ENCODE measurements around the gene KRTAP5-7. TPM values are rescaled to one million over a fixed set of nuclear protein-coding genes. Genes with fewer than 3 reads are reported as not detected.
"Not testable (repeated sequence)": the region's sequence is repeated elsewhere in the genome, so short reads cannot be mapped to it uniquely, and the experiment has no call there.

The KRTAP5-7 gene
- total and polyA plus RNA-seq, 5 donors from 2014 or later, result not detected

- Histone ChIP-seq H3K27me3 (ENCODE audit: control insufficient read depth, insufficient read depth, low read length) (no peaks in the 10 kb centered on the region), H3K4me1 (ENCODE audit: control insufficient read depth, insufficient read depth, low read length, poor library complexity, severe bottlenecking) (no peaks in the 10 kb centered on the region), H3K9me3 (ENCODE audit: control insufficient read depth in 2 of 2, low read length in 2 of 2) (peaks cover 0 to 7% of the 10 kb centered on the region in 2 experiments), H3K36me3 (ENCODE audit: control insufficient read depth, insufficient read depth, low read length) (no peaks in the 10 kb centered on the region), H3K4me3 (ENCODE audit: low read depth, low read length) (no peak overlapping the region), H3K27ac (ENCODE audit: insufficient read depth, low read length, poor library complexity, severe bottlenecking) (no peak overlapping the region)
- Mint-ChIP-seq H3K36me3 (peaks cover 3% of the 10 kb centered on the region), H3K27ac (no peak overlapping the region), H3K4me1 (no peaks in the 10 kb centered on the region), H3K9me3 (peaks cover 0 to 6% (median 0%) of the 10 kb centered on the region in 7 donors), H3K27me3 (peaks cover 10% of the 10 kb centered on the region), H3K4me3 (no peak overlapping the region)
- DNase-seq (no peak), ATAC-seq (ENCODE audit: low read depth in 2 of 2) (no peak)
These were observed 11.9 kb downstream of the KRTAP5-7 start for GRCh38 chr11:71539017-71539416.

- H3K27ac Mint-ChIP-seq; ATAC-seq (ENCODE audit: low read depth in 2 of 2); H3K4me1 ChIP-seq (ENCODE audit: control insufficient read depth, insufficient read depth, low read length, poor library complexity, severe bottlenecking); H3K9me3 Mint-ChIP-seq; H3K4me1 Mint-ChIP-seq; H3K4me3 Mint-ChIP-seq; DNase-seq; H3K27me3 ChIP-seq (ENCODE audit: control insufficient read depth, insufficient read depth, low read length); H3K9me3 ChIP-seq (ENCODE audit: control insufficient read depth in 2 of 2, low read length in 2 of 2); H3K36me3 Mint-ChIP-seq; H3K36me3 ChIP-seq (ENCODE audit: control insufficient read depth, insufficient read depth, low read length); H3K4me3 ChIP-seq (ENCODE audit: low read depth, low read length); H3K27ac ChIP-seq (ENCODE audit: insufficient read depth, low read length, poor library complexity, severe bottlenecking): not testable (repeated sequence)
- peaks cover 15% of the 10 kb centered on the region for H3K27me3 Mint-ChIP-seq
These were observed 12.9 kb downstream of the KRTAP5-7 start for GRCh38 chr11:71539971-71540370.

GRCh38 chr11:71540521-71541304, 13.6 kb downstream of the KRTAP5-7 start:
- H3K4me1 ChIP-seq (ENCODE audit: control insufficient read depth, insufficient read depth, low read length, poor library complexity, severe bottlenecking); H3K27me3 ChIP-seq (ENCODE audit: control insufficient read depth, insufficient read depth, low read length); DNase-seq; H3K27ac ChIP-seq (ENCODE audit: insufficient read depth, low read length, poor library complexity, severe bottlenecking); H3K4me3 Mint-ChIP-seq; H3K4me3 ChIP-seq (ENCODE audit: low read depth, low read length); H3K4me1 Mint-ChIP-seq; H3K9me3 Mint-ChIP-seq; H3K27ac Mint-ChIP-seq; H3K9me3 ChIP-seq (ENCODE audit: control insufficient read depth in 2 of 2, low read length in 2 of 2); ATAC-seq (ENCODE audit: low read depth in 2 of 2); H3K36me3 Mint-ChIP-seq; H3K36me3 ChIP-seq (ENCODE audit: control insufficient read depth, insufficient read depth, low read length): not testable (repeated sequence)
- H3K27me3 Mint-ChIP-seq, result peaks cover 15% of the 10 kb centered on the region

GRCh38 chr11:71542382-71542781, 15.3 kb downstream of the KRTAP5-7 start:
- Histone ChIP-seq H3K4me3 (ENCODE audit: low read depth, low read length) (no peak overlapping the region), H3K27ac (ENCODE audit: insufficient read depth, low read length, poor library complexity, severe bottlenecking) (no peak overlapping the region), H3K36me3 (ENCODE audit: control insufficient read depth, insufficient read depth, low read length) (no peaks in the 10 kb centered on the region), H3K4me1 (ENCODE audit: control insufficient read depth, insufficient read depth, low read length, poor library complexity, severe bottlenecking) (no peaks in the 10 kb centered on the region), H3K27me3 (ENCODE audit: control insufficient read depth, insufficient read depth, low read length) (no peaks in the 10 kb centered on the region), H3K9me3 (ENCODE audit: control insufficient read depth in 2 of 2, low read length in 2 of 2) (peaks cover 0 to 7% of the 10 kb centered on the region in 2 experiments)
- H3K36me3 Mint-ChIP-seq, result peaks cover 3% of the 10 kb centered on the region
- DNase-seq (no peak), ATAC-seq (ENCODE audit: low read depth in 2 of 2) (no peak)
- H3K27me3 Mint-ChIP-seq, result peaks cover 15% of the 10 kb centered on the region
- no peaks in the 10 kb centered on the region for H3K4me1 Mint-ChIP-seq
- peaks cover 0 to 7% (median 2%) of the 10 kb centered on the region in 7 donors for H3K9me3 Mint-ChIP-seq
- no peak overlapping the region for H3K27ac Mint-ChIP-seq
- H3K4me3 Mint-ChIP-seq, result no peak overlapping the region

DNA sequence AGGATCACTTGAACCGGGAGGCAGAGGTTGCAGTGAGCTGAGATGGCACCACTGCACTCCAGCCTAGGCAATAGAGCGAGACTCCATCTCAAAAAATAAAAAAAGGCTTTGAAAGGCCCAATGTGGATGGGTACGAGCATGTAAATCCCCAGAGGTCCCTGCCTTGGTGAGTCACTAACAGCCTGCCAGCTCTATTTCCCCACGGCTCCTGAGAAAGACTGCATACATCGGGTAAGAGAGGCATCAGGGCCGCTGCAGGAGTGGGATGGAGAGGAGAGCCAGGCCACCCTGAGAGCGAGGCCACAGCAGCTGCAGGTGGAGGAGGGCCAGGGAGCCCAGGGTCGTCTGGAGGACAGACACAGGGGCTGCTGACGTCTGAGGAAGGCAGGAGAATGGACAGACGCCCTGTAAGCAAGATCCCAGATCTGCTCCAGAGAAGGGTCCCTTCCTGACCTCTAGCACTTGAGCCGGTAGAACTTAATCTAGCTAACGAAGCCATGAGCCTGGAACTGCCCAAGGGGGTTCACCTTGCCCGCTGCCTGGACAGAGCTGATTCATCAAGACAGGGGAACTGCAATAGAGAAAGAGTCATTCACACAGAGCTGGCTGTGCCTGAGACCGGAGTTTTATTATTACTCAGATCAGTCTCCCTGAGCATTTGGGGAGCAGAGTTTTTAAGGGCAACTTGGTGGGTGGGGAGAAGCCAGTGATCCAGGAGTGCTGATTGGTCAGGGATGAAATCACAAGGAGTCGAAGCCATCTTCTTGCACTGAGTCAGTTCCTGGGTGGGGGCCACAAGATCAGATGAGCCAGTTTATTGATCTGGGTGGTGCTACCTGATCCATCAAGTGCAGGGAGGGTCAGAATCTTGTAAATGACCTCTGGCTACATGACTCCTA, 16.1 kb downstream of the KRTAP5-7 start:
- Histone ChIP-seq H3K36me3 (ENCODE audit: control insufficient read depth, insufficient read depth, low read length) (no peaks in the 10 kb centered on the region), H3K9me3 (ENCODE audit: control insufficient read depth in 2 of 2, low read length in 2 of 2) (peaks cover 0 to 7% of the 10 kb centered on the region in 2 experiments), H3K4me3 (ENCODE audit: low read depth, low read length) (no peak overlapping the region), H3K4me1 (ENCODE audit: control insufficient read depth, insufficient read depth, low read length, poor library complexity, severe bottlenecking) (no peaks in the 10 kb centered on the region), H3K27me3 (ENCODE audit: control insufficient read depth, insufficient read depth, low read length) (no peaks in the 10 kb centered on the region), H3K27ac (ENCODE audit: insufficient read depth, low read length, poor library complexity, severe bottlenecking) (no peak overlapping the region)
- peaks cover 17% of the 10 kb centered on the region for H3K27me3 Mint-ChIP-seq
- no peak for DNase-seq
- H3K27ac Mint-ChIP-seq, result no peak overlapping the region
- H3K4me3 Mint-ChIP-seq, result no peak overlapping the region
- peaks cover 0 to 7% (median 2%) of the 10 kb centered on the region in 7 donors for H3K9me3 Mint-ChIP-seq
- no peaks in the 10 kb centered on the region for H3K4me1 Mint-ChIP-seq
- no peak for ATAC-seq (ENCODE audit: low read depth in 2 of 2)
- peaks cover 3% of the 10 kb centered on the region for H3K36me3 Mint-ChIP-seq

GRCh38 chr11:71543866-71544265, 16.8 kb downstream of the KRTAP5-7 start:
- Mint-ChIP-seq H3K27me3 (peaks cover 19% of the 10 kb centered on the region), H3K4me3 (no peak overlapping the region), H3K4me1 (no peaks in the 10 kb centered on the region), H3K27ac (no peak overlapping the region), H3K36me3 (peaks cover 3% of the 10 kb centered on the region), H3K9me3 (peaks cover 0 to 7% (median 2%) of the 10 kb centered on the region in 7 donors)
- Histone ChIP-seq H3K36me3 (ENCODE audit: control insufficient read depth, insufficient read depth, low read length) (no peaks in the 10 kb centered on the region), H3K4me3 (ENCODE audit: low read depth, low read length) (no peak overlapping the region), H3K27ac (ENCODE audit: insufficient read depth, low read length, poor library complexity, severe bottlenecking) (no peak overlapping the region), H3K4me1 (ENCODE audit: control insufficient read depth, insufficient read depth, low read length, poor library complexity, severe bottlenecking) (no peaks in the 10 kb centered on the region), H3K27me3 (ENCODE audit: control insufficient read depth, insufficient read depth, low read length) (no peaks in the 10 kb centered on the region), H3K9me3 (ENCODE audit: control insufficient read depth in 2 of 2, low read length in 2 of 2) (peaks cover 0 to 7% of the 10 kb centered on the region in 2 experiments)
- no peak for ATAC-seq (ENCODE audit: low read depth in 2 of 2)
- peak in 1 of 3 donors; percentile 1 for DNase-seq

- Mint-ChIP-seq H3K4me3 (no peak overlapping the region), H3K36me3 (peaks cover 3% of the 10 kb centered on the region), H3K9me3 (peaks cover 0 to 7% (median 2%) of the 10 kb centered on the region in 7 donors), H3K4me1 (no peaks in the 10 kb centered on the region), H3K27me3 (peaks cover 19% of the 10 kb centered on the region), H3K27ac (no peak overlapping the region)
- H3K36me3 ChIP-seq (ENCODE audit: control insufficient read depth, insufficient read depth, low read length), result no peaks in the 10 kb centered on the region
- no peaks in the 10 kb centered on the region for H3K27me3 ChIP-seq (ENCODE audit: control insufficient read depth, insufficient read depth, low read length)
- no peak overlapping the region for H3K27ac ChIP-seq (ENCODE audit: insufficient read depth, low read length, poor library complexity, severe bottlenecking)
- H3K9me3 ChIP-seq (ENCODE audit: control insufficient read depth in 2 of 2, low read length in 2 of 2), result peaks cover 0 to 7% of the 10 kb centered on the region in 2 experiments
- H3K4me3 ChIP-seq (ENCODE audit: low read depth, low read length), result no peak overlapping the region
- H3K4me1 ChIP-seq (ENCODE audit: control insufficient read depth, insufficient read depth, low read length, poor library complexity, severe bottlenecking), result no peaks in the 10 kb centered on the region
- ATAC-seq (ENCODE audit: low read depth in 2 of 2) (no peak), DNase-seq (no peak)
These were observed 17.6 kb downstream of the KRTAP5-7 start for GRCh38 chr11:71544525-71545214.

Data from CD4-positive, CD25-positive, alpha-beta regulatory T cell (primary cell).